ENCODE results near the gene VPS16. TPM values are rescaled to one million over a fixed set of nuclear protein-coding genes. Genes with fewer than 3 reads are reported as not detected.
A peak's percentile ranks its signal among the peaks of the same experiment; 100 is the strongest.

Gene VPS16
- total and polyA plus RNA-seq, 2 of the 13 experiments (the other 11 are each of a cell fraction or from before 2014, with no cell fraction given), result 34.2 to 35.4 TPM

GRCh38 chr20:2873010-2873746 lies 32.6 kb downstream of the VPS16 start, which contains the start of gene PTPRA (continued):
- TF ChIP-seq SNAPC5 (CRISPR knock-in tag; IDR thresholded peaks at IDR 0.05; ENCODE audit: borderline replicate concordance) (no peak; the same call in 1 of the 2 replicates), CSRNP2 (CRISPR knock-in tag; conservative IDR thresholded peaks at IDR 0.05; ENCODE audit: low read depth) (no peak), ZNF326 (CRISPR knock-in tag; IDR thresholded peaks at IDR 0.05; ENCODE audit: borderline replicate concordance) (0 out of 2 replicates have a peak, but pooled peaks have one; percentile 74), ZNF598 (CRISPR knock-in tag; IDR thresholded peaks at IDR 0.05; ENCODE audit: borderline replicate concordance) (peak; percentile 83; the same call in 1 of the 2 replicates), TSC22D2 (CRISPR knock-in tag; IDR thresholded peaks at IDR 0.05; ENCODE audit: borderline replicate concordance) (peak; percentile 86; the same call in 1 of the 2 replicates), MTF1 (CRISPR knock-in tag; IDR thresholded peaks at IDR 0.05) (no peak)
- TF ChIP-seq, protein P1, sequence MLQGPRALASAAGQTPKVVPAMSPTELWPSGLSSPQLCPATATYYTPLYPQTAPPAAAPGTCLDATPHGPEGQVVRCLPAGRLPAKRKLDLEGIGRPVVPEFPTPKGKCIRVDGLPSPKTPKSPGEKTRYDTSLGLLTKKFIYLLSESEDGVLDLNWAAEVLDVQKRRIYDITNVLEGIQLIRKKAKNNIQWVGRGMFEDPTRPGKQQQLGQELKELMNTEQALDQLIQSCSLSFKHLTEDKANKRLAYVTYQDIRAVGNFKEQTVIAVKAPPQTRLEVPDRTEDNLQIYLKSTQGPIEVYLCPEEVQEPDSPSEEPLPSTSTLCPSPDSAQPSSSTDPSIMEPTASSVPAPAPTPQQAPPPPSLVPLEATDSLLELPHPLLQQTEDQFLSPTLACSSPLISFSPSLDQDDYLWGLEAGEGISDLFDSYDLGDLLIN (CRISPR knock-in tag; IDR thresholded peaks at IDR 0.05; ENCODE audit: borderline replicate concordance), result no peak
- TF ChIP-seq, protein P2, sequence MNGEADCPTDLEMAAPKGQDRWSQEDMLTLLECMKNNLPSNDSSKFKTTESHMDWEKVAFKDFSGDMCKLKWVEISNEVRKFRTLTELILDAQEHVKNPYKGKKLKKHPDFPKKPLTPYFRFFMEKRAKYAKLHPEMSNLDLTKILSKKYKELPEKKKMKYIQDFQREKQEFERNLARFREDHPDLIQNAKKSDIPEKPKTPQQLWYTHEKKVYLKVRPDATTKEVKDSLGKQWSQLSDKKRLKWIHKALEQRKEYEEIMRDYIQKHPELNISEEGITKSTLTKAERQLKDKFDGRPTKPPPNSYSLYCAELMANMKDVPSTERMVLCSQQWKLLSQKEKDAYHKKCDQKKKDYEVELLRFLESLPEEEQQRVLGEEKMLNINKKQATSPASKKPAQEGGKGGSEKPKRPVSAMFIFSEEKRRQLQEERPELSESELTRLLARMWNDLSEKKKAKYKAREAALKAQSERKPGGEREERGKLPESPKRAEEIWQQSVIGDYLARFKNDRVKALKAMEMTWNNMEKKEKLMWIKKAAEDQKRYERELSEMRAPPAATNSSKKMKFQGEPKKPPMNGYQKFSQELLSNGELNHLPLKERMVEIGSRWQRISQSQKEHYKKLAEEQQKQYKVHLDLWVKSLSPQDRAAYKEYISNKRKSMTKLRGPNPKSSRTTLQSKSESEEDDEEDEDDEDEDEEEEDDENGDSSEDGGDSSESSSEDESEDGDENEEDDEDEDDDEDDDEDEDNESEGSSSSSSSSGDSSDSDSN (CRISPR knock-in tag; IDR thresholded peaks at IDR 0.05), result peak; percentile 84
- TF ChIP-seq, protein P3, sequence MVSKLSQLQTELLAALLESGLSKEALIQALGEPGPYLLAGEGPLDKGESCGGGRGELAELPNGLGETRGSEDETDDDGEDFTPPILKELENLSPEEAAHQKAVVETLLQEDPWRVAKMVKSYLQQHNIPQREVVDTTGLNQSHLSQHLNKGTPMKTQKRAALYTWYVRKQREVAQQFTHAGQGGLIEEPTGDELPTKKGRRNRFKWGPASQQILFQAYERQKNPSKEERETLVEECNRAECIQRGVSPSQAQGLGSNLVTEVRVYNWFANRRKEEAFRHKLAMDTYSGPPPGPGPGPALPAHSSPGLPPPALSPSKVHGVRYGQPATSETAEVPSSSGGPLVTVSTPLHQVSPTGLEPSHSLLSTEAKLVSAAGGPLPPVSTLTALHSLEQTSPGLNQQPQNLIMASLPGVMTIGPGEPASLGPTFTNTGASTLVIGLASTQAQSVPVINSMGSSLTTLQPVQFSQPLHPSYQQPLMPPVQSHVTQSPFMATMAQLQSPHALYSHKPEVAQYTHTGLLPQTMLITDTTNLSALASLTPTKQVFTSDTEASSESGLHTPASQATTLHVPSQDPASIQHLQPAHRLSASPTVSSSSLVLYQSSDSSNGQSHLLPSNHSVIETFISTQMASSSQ (IDR thresholded peaks at IDR 0.05; ENCODE audit: low read depth), result no peak
- TF ChIP-seq, protein P3 (CRISPR knock-in tag; IDR thresholded peaks at IDR 0.05; ENCODE audit: borderline replicate concordance), result peak; percentile 58; the same call in 1 of the 2 replicates
- TF ChIP-seq, protein P4, sequence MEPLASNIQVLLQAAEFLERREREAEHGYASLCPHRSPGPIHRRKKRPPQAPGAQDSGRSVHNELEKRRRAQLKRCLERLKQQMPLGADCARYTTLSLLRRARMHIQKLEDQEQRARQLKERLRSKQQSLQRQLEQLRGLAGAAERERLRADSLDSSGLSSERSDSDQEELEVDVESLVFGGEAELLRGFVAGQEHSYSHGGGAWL (CRISPR knock-in tag; IDR thresholded peaks at IDR 0.05), result no peak; the same call in 1 of the 2 replicates
- TF ChIP-seq, protein P5, sequence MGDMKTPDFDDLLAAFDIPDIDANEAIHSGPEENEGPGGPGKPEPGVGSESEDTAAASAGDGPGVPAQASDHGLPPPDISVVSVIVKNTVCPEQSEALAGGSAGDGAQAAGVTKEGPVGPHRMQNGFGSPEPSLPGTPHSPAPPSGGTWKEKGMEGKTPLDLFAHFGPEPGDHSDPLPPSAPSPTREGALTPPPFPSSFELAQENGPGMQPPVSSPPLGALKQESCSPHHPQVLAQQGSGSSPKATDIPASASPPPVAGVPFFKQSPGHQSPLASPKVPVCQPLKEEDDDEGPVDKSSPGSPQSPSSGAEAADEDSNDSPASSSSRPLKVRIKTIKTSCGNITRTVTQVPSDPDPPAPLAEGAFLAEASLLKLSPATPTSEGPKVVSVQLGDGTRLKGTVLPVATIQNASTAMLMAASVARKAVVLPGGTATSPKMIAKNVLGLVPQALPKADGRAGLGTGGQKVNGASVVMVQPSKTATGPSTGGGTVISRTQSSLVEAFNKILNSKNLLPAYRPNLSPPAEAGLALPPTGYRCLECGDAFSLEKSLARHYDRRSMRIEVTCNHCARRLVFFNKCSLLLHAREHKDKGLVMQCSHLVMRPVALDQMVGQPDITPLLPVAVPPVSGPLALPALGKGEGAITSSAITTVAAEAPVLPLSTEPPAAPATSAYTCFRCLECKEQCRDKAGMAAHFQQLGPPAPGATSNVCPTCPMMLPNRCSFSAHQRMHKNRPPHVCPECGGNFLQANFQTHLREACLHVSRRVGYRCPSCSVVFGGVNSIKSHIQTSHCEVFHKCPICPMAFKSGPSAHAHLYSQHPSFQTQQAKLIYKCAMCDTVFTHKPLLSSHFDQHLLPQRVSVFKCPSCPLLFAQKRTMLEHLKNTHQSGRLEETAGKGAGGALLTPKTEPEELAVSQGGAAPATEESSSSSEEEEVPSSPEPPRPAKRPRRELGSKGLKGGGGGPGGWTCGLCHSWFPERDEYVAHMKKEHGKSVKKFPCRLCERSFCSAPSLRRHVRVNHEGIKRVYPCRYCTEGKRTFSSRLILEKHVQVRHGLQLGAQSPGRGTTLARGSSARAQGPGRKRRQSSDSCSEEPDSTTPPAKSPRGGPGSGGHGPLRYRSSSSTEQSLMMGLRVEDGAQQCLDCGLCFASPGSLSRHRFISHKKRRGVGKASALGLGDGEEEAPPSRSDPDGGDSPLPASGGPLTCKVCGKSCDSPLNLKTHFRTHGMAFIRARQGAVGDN (CRISPR knock-in tag; IDR thresholded peaks at IDR 0.05), result peak; percentile 82

All from HepG2 (cell line).